Mesendoderm (in vitro differentiated cells): ENCODE measurements around the gene FAM161B. TPM values are rescaled to one million over a fixed set of nuclear protein-coding genes. Genes with fewer than 3 reads are reported as not detected.

Experiments
- DNase-seq: peaks from one replicate; pipeline ENCODE4 v3.0.0; 2013
- H2AK5ac ChIP-seq: 2 replicates; pipeline ENCODE4 v1.6.1; 2013; ENCODE audit warnings: low read length, inconsistent platforms
- H2BK120ac ChIP-seq: 2 replicates; pipeline ENCODE4 v1.6.1; 2013; ENCODE audit warnings: low read depth, mild to moderate bottlenecking, low read length, moderate library complexity, mixed read lengths
- H2BK15ac ChIP-seq: replicated peaks from 2 replicates; pipeline ENCODE4 v1.6.1; 2013; ENCODE audit warnings: low read depth, mild to moderate bottlenecking, moderate library complexity
- H2BK5ac ChIP-seq: 2 replicates; pipeline ENCODE4 v1.6.1; 2013; ENCODE audit warnings: low read length, inconsistent platforms
- H3K18ac ChIP-seq: 2 replicates; pipeline ENCODE4 v1.6.1; 2013; ENCODE audit warnings: mild to moderate bottlenecking, low read length, mixed read lengths
- H3K23ac ChIP-seq: one replicate; pipeline ENCODE4 v1.6.1; 2013; ENCODE audit warnings: low read length
- H3K27ac ChIP-seq: 2 replicates; pipeline ENCODE4 v1.5.1; 2013; ENCODE audit warnings: low read depth, mild to moderate bottlenecking, inconsistent platforms, low read length, moderate library complexity
- H3K27me3 ChIP-seq: 2 replicates; pipeline ENCODE4 v1.6.1; 2013; ENCODE audit warnings: low read length, control low read depth, mild to moderate bottlenecking, inconsistent platforms; ENCODE audit not compliant: insufficient read depth, poor library complexity
- H3K36me3 ChIP-seq: 2 replicates; pipeline ENCODE4 v1.6.1; 2013; ENCODE audit warnings: low read length, inconsistent platforms; ENCODE audit not compliant: control insufficient read depth, insufficient read depth
- H3K4ac ChIP-seq: one replicate; pipeline ENCODE4 v1.6.1; 2013; ENCODE audit warnings: low read depth, mild to moderate bottlenecking, low read length, moderate library complexity
- H3K4me1 ChIP-seq: 2 replicates; pipeline ENCODE4 v1.6.1; 2013; ENCODE audit warnings: low read depth, low read length, inconsistent platforms; ENCODE audit not compliant: control insufficient read depth
- H3K4me2 ChIP-seq: 2 replicates; pipeline ENCODE4 v1.6.1; 2013; ENCODE audit warnings: low read length
- H3K4me3 ChIP-seq: 2 replicates; pipeline ENCODE4 v1.5.1; 2013; ENCODE audit warnings: mild to moderate bottlenecking, low read length
- H3K56ac ChIP-seq: one replicate; pipeline ENCODE4 v1.6.1; 2013; ENCODE audit warnings: low read length
- H3K79me1 ChIP-seq: 2 replicates; pipeline ENCODE4 v1.6.1; 2013; ENCODE audit warnings: low read length, inconsistent platforms
- H3K79me2 ChIP-seq: 2 replicates; pipeline ENCODE4 v1.6.1; 2013; ENCODE audit warnings: mild to moderate bottlenecking, low read length; ENCODE audit not compliant: control insufficient read depth, insufficient read depth
- H3K9ac ChIP-seq: 2 replicates; pipeline ENCODE4 v1.6.1; 2013; ENCODE audit warnings: low read length, inconsistent platforms
- H4K5ac ChIP-seq: one replicate; pipeline ENCODE4 v1.6.1; 2013; ENCODE audit warnings: low read length
- H4K8ac ChIP-seq: one replicate; pipeline ENCODE4 v1.6.1; 2013; ENCODE audit warnings: low read depth, mild to moderate bottlenecking, control low read depth, low read length, moderate library complexity
- WGBS: extraction: QIAGEN DNeasy Blood & Tissue Kit; methylation state at CpG from one replicate; pipeline ENCODE4 v1.1.7; 2013; ENCODE audit warnings: low lambda C conversion rate, missing lambda C conversion rate; ENCODE audit not compliant: insufficient coverage; ENCODE audit errors: extremely low coverage; 5-methylcytosine and 5-hydroxymethylcytosine counted together
- small RNA-seq: library from polyadenylated mRNA; stranded (forward); fragments of <200 nt; extraction: miRNeasy Mini kit (QIAGEN cat#:217004); gene quantifications from one replicate; pipeline ENCODE3, GENCODE V24; 2013; ENCODE audit not compliant: insufficient read depth

Gene FAM161B

GRCh38 chr14:73886449-73887317, 63.2 kb downstream of the FAM161B start, which contains the start of gene ZNF410:
TSS of gene ZNF410 (plus strand) at chr14:73886859. CDS start at chr14:73892176, 5,317 bp downstream.
- Histone ChIP-seq H3K27ac (peak within 1 kb of the TSS; percentile 87), H3K23ac (peak within 1 kb of the TSS; percentile 97), H2AK5ac (no peak within 1 kb of the TSS), H3K56ac (peak within 1 kb of the TSS; percentile 93), H3K9ac (peak within 1 kb of the TSS; percentile 97), H3K27me3 (no peaks in the 10 kb centered on the region), H3K4me1 (peaks cover 2% of the 10 kb centered on the region), H3K18ac (peak within 1 kb of the TSS; percentile 33), H2BK15ac (no peak within 1 kb of the TSS), H4K5ac (no peak within 1 kb of the TSS), H3K4me2 (peak within 1 kb of the TSS; percentile 61), H3K4ac (peak within 1 kb of the TSS; percentile 76), H2BK120ac (no peak within 1 kb of the TSS), H3K79me2 (peaks cover 26% of the 10 kb centered on the region), H3K36me3 (no peaks in the 10 kb centered on the region), H4K8ac (peak within 1 kb of the TSS; percentile 96), H2BK5ac (no peak within 1 kb of the TSS), H3K79me1 (peaks cover 2% of the 10 kb centered on the region), H3K4me3 (peak within 1 kb of the TSS; percentile 96)
- whole genome bisulfite sequencing = no CpG with 5 or more reads among the region's 65 CpGs
- DNase-seq = peak; percentile 96

- Histone ChIP-seq H2AK5ac (no peak overlapping the region), H4K8ac (no peak overlapping the region), H2BK15ac (no peak overlapping the region), H3K4me3 (no peak overlapping the region), H2BK120ac (no peak overlapping the region), H3K79me1 (peaks cover 2% of the 10 kb centered on the region), H3K79me2 (peaks cover 22% of the 10 kb centered on the region), H3K23ac (no peak overlapping the region), H3K4me2 (no peak overlapping the region), H3K18ac (no peak overlapping the region), H3K27me3 (no peaks in the 10 kb centered on the region), H3K36me3 (no peaks in the 10 kb centered on the region), H3K4me1 (peaks cover 2% of the 10 kb centered on the region), H4K5ac (no peak overlapping the region), H3K27ac (no peak overlapping the region), H3K56ac (no peak overlapping the region), H3K9ac (no peak overlapping the region), H2BK5ac (no peak overlapping the region), H3K4ac (no peak overlapping the region)
- DNase-seq = no peak
- WGBS = 100% methylated on average over 2 of the region's 8 CpGs
These were observed 65.3 kb downstream of the FAM161B start for GRCh38 chr14:73884438-73885190.

Small RNA genes lying within 50 kb of the gene (small RNA-seq; reads per million reads assigned to genes)
- not detected for gene RF00019
